ENCODE measurements around the gene CTSF. TPM values are rescaled to one million over a fixed set of nuclear protein-coding genes. Genes with fewer than 3 reads are reported as not detected.

The CTSF gene
- total RNA-seq, 2 donors from 2014 or later, result 6.3 to 6.8 TPM

DNA sequence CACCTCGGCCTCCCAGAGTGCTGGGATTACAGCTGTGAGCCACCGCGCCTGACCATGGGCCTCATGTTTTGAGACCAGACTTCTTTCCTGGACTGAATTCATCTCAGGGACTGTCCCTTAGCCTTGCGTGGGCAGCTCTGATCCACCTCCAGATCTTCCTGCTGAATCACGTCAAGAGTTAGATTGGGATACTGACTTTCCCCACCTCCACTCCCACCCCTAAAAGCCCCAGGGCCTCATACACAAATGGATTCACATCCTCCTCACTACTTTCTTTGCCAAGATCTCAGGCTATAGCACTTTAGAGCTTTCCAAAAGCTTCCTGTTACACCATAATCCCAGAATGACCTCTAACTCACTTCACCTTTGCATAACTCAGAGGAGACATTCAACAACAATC, 12.4 kb upstream of the CTSF start:
- no peak for DNase-seq
- H3K27ac Mint-ChIP-seq, result no peak overlapping the region

DNA sequence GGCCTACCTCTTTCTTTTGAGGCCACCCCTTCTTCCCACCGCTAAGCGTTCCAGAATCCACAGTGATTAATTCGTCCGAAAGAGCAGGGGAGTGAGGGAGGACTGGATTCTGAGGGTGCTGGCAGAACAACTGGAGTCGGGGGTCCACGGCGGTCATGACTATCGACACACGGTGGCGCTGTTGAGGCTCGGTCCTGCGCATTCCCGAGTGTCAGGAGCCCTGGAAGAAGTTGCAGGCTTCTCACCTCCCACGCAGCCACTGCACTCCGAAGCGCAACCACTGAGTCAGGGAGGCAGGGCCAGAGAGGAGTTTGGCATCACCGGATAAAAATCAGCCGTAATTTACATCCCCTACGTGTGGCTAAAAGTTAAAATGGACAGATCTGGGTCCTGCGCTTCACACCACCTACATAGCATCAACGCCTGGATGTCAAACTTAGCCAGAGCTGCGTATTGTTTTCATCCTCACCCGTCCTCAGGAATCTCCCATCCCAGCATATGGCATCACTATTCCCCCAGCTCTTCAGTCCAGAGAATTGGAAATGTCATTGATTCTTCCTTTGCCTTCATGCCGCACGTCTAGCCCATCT, 10.7 kb upstream of the CTSF start:
- no peak overlapping the region for H3K27ac Mint-ChIP-seq
- DNase-seq (peak; percentile 78 to 80), ATAC-seq (replicated peaks in 1 of 2) (peak; percentile 78 to 86)
- H3K4me1 Mint-ChIP-seq (ENCODE audit: low read depth), result peaks cover 27% of the 10 kb centered on the region
- peaks cover 5 to 7% of the 10 kb centered on the region in 2 donors for H3K9me3 Mint-ChIP-seq
- H3K27me3 Mint-ChIP-seq (ENCODE audit: low read depth), result peaks cover 35% of the 10 kb centered on the region
- peak overlapping the region; percentile 29 to 65 for H3K4me3 Mint-ChIP-seq
- peaks cover 3 to 4% of the 10 kb centered on the region in 2 donors for H3K36me3 Mint-ChIP-seq (ENCODE audit: insufficient read depth in 2 of 2)

More for the DNA sequence above, 12.4 kb upstream of the CTSF start:
- Mint-ChIP-seq H3K9me3 (peaks cover 5 to 7% of the 10 kb centered on the region in 2 donors), H3K4me1 (ENCODE audit: low read depth) (peaks cover 27% of the 10 kb centered on the region), H3K36me3 (ENCODE audit: insufficient read depth in 2 of 2) (peaks cover 3 to 4% of the 10 kb centered on the region in 2 donors), H3K27me3 (ENCODE audit: low read depth) (peaks cover 18% of the 10 kb centered on the region), H3K4me3 (no peak overlapping the region)
- ATAC-seq (replicated peaks in 1 of 2), result no peak

DNA sequence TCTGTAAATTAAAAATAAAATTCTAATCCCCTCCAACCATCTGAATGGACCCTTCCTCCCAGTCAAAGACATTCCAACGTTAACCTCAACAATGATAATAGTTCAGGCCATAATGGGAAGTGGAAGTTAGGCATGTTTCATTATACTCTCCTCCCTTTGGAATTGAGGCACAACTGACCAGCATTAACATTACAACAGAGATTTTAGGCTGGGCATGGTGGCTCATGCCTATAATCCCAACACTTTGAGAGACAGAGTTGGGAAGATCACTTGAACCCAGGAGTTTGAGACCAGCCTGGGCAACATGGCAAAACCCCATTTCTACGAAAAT, 2.4 kb upstream of the CTSF start:
- ATAC-seq (replicated peaks in 1 of 2) (no peak), DNase-seq (no peak)
- Mint-ChIP-seq H3K27me3 (ENCODE audit: low read depth) (peaks cover 25% of the 10 kb centered on the region), H3K9me3 (no peaks in the 10 kb centered on the region), H3K4me3 (no peak overlapping the region), H3K4me1 (ENCODE audit: low read depth) (peaks cover 5% of the 10 kb centered on the region), H3K27ac (no peak overlapping the region), H3K36me3 (ENCODE audit: insufficient read depth in 2 of 2) (peaks cover 0 to 1% of the 10 kb centered on the region in 2 donors)

DNA sequence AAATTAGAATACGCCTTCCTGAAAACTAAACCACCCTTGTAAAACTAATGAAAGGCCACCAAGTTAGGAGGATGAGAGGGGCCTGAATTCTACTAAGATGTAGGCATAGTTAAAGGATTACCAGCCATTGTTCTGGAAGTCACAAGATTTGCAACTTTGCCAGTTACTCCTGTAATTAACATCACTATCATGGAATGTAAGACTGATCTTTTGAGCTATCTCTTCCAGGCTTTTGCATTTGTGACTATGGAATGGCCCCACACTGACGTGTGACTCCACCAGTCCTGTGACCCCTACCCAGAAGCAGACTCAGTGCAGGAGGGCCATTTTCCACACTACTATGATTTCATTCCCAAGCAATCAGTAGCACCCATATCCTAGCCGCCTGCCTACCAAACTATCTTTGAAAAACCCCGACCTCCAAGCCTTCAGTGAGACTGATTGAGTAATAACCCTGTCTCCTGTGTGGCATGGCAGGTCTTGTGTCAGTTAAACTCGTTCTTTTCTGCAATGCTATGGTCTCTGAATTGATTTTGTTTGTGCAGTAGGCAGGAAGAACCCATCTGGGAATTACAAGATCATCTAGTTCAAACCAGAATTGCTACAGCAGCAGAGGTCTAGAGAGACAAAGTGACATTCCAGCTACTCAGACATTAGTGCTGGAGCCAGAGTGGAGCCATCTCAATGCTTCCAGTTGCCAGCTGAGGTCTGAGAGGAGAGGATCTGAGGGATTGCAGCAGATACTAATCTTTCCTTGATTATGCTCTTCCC, 1.9 kb upstream of the CTSF start:
- no peaks in the 10 kb centered on the region for H3K9me3 Mint-ChIP-seq
- ATAC-seq (replicated peaks in 1 of 2) (no peak), DNase-seq (no peak)
- no peak overlapping the region for H3K27ac Mint-ChIP-seq
- no peak overlapping the region for H3K4me3 Mint-ChIP-seq
- H3K4me1 Mint-ChIP-seq (ENCODE audit: low read depth), result peaks cover 5% of the 10 kb centered on the region
- peaks cover 20% of the 10 kb centered on the region for H3K27me3 Mint-ChIP-seq (ENCODE audit: low read depth)
- peaks cover 0 to 1% of the 10 kb centered on the region in 2 donors for H3K36me3 Mint-ChIP-seq (ENCODE audit: insufficient read depth in 2 of 2)

DNA sequence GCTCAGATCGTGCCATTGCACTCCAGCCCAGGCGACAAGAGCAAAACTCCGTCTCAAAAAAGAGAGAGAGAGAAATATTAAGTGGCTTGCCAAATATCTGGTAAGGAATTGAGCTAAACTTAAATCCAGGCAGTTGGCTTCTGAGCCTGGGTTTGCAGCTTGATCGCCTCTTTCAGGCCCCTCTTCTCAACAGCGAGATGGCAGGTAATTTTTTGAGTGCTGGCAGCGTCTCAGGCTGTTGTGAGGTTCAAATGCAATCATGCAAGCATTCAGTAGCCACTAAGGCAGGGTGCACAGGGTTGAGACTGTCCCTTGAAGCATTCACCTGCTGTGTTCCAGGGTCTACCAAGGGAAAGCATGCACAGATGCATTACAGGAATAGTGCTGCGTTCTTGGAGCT, 670 bp upstream of the CTSF start:
- Mint-ChIP-seq H3K4me3 (peak overlapping the region; percentile 79 to 83), H3K27ac (no peak overlapping the region), H3K27me3 (ENCODE audit: low read depth) (peaks cover 8% of the 10 kb centered on the region), H3K36me3 (ENCODE audit: insufficient read depth in 2 of 2) (peaks cover 0 to 1% of the 10 kb centered on the region in 2 donors), H3K9me3 (no peaks in the 10 kb centered on the region), H3K4me1 (ENCODE audit: low read depth) (peaks cover 5% of the 10 kb centered on the region)
- DNase-seq (no peak), ATAC-seq (replicated peaks in 1 of 2) (no peak)

DNA sequence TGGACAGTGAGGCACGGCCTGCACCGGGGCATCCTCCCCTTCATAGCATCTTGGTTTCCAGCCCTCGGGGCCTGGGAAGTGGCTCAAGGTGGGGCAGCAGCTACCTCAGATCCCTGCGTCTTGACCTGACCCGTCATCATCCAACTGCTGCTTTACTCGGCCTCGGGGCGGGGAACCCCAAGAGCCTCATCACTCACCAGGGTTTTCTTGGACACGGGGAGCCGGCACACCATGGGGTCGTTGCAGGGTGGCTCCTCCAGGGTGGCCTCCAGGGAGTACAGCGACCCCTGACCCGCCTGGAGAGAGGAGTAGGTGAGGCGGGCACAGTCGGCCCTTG, 651 bp downstream of the CTSF start:
- Mint-ChIP-seq H3K36me3 (ENCODE audit: insufficient read depth in 2 of 2) (peaks cover 0 to 1% of the 10 kb centered on the region in 2 donors), H3K27me3 (ENCODE audit: low read depth) (peaks cover 4% of the 10 kb centered on the region), H3K4me3 (peak overlapping the region; percentile 80), H3K4me1 (ENCODE audit: low read depth) (peaks cover 5% of the 10 kb centered on the region), H3K9me3 (no peaks in the 10 kb centered on the region), H3K27ac (no peak overlapping the region)
- no peak for DNase-seq
- no peak for ATAC-seq (replicated peaks in 1 of 2)

DNA sequence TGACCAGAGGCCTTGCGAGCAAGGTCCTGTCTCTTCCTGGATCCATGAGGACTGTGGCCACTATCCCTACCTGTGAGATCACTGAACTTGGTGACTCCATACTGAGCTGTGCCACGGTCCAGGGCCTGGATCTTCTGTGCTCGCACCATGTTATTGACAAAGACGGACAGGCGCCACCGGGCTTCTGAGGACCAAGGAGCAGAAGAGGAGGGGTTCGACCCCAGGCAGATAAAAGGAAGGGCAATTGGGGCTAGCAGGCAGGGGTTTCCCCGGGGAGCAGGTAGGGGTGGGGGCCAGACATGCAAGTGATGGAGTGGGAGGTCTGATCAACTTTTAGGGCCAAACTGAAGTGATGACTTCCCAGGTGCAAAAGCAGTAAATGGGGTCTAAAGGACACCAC, 2.2 kb downstream of the CTSF start:
- Mint-ChIP-seq H3K4me1 (ENCODE audit: low read depth) (peaks cover 5% of the 10 kb centered on the region), H3K27ac (no peak overlapping the region), H3K27me3 (ENCODE audit: low read depth) (peaks cover 4% of the 10 kb centered on the region), H3K36me3 (ENCODE audit: insufficient read depth in 2 of 2) (peaks cover 0 to 1% of the 10 kb centered on the region in 2 donors), H3K9me3 (no peaks in the 10 kb centered on the region), H3K4me3 (no peak overlapping the region)
- DNase-seq, result no peak
- no peak for ATAC-seq (replicated peaks in 1 of 2)

DNA sequence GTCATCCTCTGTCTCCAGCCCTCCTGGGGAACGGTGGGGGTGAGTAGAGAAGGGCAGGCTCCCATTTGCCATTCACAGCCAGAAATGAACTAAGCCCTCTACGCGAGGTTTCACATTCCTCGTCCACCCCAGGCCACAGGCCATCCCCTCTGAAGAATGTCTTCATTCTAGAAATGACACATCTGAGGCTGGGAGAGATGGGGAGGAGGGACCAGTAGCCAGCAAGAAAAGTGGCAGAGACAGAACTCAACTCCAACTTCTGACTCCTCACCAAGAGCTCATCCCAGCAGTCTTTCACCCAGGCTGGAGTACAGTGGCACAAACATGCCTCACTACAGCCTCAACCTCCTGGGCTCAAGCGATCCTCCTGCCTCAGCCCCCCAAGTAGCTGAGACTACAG, 3.4 kb downstream of the CTSF start:
- ATAC-seq (replicated peaks in 1 of 2), result no peak
- H3K27ac Mint-ChIP-seq, result no peak overlapping the region
- no peak overlapping the region for H3K4me3 Mint-ChIP-seq
- peaks cover 0 to 1% of the 10 kb centered on the region in 2 donors for H3K36me3 Mint-ChIP-seq (ENCODE audit: insufficient read depth in 2 of 2)
- peaks cover 5% of the 10 kb centered on the region for H3K4me1 Mint-ChIP-seq (ENCODE audit: low read depth)
- H3K9me3 Mint-ChIP-seq, result no peaks in the 10 kb centered on the region
- DNase-seq, result no peak
- H3K27me3 Mint-ChIP-seq (ENCODE audit: low read depth), result peaks cover 4% of the 10 kb centered on the region

DNA sequence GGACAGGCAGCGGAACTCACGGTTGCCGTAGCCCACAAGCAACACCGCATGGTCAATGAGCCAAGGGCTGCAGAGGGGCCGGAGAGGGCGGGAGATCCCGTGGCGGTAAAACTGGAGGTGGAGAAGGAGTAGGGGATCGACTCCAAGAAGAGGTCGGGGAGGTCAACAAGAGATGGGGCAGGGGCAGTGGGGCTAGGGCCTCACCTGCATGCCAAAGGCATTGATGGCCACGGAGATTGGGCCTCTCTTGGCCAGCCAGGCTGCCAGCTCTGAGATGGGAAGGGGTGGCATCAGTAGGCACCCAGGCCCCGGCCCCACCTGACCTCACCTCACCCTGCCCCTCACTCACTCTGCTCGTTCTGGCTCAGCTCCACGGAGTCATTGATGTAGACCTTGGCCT, 3.9 kb downstream of the CTSF start:
- no peak overlapping the region for H3K27ac Mint-ChIP-seq
- peaks cover 4% of the 10 kb centered on the region for H3K27me3 Mint-ChIP-seq (ENCODE audit: low read depth)
- peaks cover 5% of the 10 kb centered on the region for H3K4me1 Mint-ChIP-seq (ENCODE audit: low read depth)
- no peak for DNase-seq
- peaks cover 0 to 1% of the 10 kb centered on the region in 2 donors for H3K36me3 Mint-ChIP-seq (ENCODE audit: insufficient read depth in 2 of 2)
- no peaks in the 10 kb centered on the region for H3K9me3 Mint-ChIP-seq
- no peak for ATAC-seq (replicated peaks in 1 of 2)
- H3K4me3 Mint-ChIP-seq, result no peak overlapping the region

DNA sequence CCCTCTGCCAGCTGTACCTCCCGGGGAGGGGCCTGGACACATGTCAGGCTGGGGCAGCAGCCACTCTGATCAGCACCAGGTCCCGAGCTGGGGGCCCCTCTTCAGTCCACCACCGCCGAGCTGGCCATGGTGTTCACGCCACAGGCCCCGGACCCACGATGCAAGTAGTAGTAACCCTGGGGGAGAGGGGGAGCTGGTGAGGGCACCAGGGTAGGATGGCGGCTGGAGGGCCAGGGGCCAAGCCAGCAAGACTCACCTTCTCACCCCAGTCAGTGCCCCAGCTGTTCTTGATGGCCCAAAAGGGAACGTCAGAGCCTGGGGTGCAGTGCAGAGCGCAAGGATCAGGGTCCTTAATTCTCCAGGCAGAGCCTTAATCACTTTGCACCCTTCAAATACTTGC, 4.6 kb downstream of the CTSF start:
- Mint-ChIP-seq H3K36me3 (ENCODE audit: insufficient read depth in 2 of 2) (peaks cover 0 to 1% of the 10 kb centered on the region in 2 donors), H3K4me3 (no peak overlapping the region), H3K4me1 (ENCODE audit: low read depth) (peaks cover 8% of the 10 kb centered on the region), H3K27ac (no peak overlapping the region), H3K27me3 (ENCODE audit: low read depth) (peaks cover 5% of the 10 kb centered on the region), H3K9me3 (no peaks in the 10 kb centered on the region)
- no peak for DNase-seq
- ATAC-seq (replicated peaks in 1 of 2), result no peak

DNA sequence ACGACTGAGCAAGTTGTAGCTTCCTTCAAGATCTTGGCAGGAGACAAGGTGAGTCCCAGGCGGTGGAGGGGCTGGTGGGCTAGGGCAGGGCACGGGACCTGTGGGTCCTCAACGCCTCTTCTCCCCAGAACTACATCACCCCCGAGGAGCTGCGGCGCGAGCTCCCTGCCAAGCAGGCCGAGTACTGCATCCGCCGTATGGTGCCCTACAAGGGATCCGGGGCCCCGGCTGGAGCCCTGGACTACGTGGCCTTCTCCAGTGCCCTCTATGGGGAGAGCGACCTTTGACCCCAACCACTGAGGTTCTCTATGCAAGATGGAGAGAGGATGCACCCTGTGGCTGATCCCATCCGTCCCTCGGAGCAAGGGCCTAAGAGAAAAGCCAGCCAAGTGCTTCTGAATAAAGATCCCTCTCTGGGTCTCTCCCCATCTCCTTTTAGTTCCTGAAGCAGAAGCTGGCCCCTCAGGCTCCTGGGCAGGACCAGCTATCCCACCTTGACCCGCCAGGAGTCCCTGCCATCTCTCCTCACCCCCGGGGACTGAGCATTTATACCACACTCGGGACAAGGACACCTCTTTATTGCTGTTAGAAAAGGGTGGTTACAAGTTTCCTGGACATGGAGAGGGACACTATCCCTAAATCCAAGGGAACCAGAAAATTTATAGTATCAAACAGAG, 5.4 kb downstream of the CTSF start:
- H3K27me3 Mint-ChIP-seq (ENCODE audit: low read depth), result peaks cover 11% of the 10 kb centered on the region
- H3K9me3 Mint-ChIP-seq, result no peaks in the 10 kb centered on the region
- H3K36me3 Mint-ChIP-seq (ENCODE audit: insufficient read depth in 2 of 2), result peaks cover 0 to 1% of the 10 kb centered on the region in 2 donors
- H3K27ac Mint-ChIP-seq, result no peak overlapping the region
- no peak overlapping the region for H3K4me3 Mint-ChIP-seq
- DNase-seq (no peak), ATAC-seq (replicated peaks in 1 of 2) (no peak)
- peaks cover 6% of the 10 kb centered on the region for H3K4me1 Mint-ChIP-seq (ENCODE audit: low read depth)

DNA sequence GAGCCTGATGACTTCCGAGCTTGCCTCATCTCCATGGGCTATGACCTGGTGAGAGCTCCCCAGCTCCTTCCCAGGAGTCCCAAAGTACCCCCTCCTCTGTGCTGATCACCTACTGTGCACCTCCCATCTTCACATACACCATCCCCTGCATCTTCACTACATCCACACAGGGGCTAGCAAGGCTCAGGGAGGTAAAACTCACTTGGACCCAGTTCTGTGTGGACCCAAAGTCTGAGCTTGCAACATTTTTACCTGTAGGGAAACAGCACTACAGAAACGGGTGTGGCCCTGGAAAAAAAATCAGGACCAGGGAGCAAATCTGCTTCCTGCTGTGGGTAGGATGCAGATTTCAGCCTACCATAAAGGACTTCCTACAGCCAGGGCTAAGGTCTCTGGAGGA, 6.1 kb downstream of the CTSF start:
- peaks cover 16% of the 10 kb centered on the region for H3K27me3 Mint-ChIP-seq (ENCODE audit: low read depth)
- H3K36me3 Mint-ChIP-seq (ENCODE audit: insufficient read depth in 2 of 2), result peaks cover 0 to 1% of the 10 kb centered on the region in 2 donors
- no peak overlapping the region for H3K27ac Mint-ChIP-seq
- no peaks in the 10 kb centered on the region for H3K9me3 Mint-ChIP-seq
- no peak overlapping the region for H3K4me3 Mint-ChIP-seq
- H3K4me1 Mint-ChIP-seq (ENCODE audit: low read depth), result peaks cover 6% of the 10 kb centered on the region
- DNase-seq (no peak), ATAC-seq (replicated peaks in 1 of 2) (no peak)

DNA sequence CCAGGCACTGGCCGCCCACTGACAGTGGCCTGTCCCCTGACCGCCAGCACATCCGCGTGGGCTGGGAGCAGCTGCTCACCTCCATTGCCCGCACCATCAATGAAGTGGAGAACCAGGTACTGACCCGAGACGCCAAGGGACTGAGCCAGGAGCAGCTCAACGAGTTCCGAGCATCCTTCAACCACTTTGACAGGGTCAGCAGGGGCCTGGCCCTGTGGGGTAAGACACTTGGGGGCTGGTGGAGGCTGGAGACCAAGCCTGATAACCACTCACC, 6.5 kb downstream of the CTSF start:
- no peaks in the 10 kb centered on the region for H3K9me3 Mint-ChIP-seq
- DNase-seq (no peak), ATAC-seq (replicated peaks in 1 of 2) (no peak)
- no peak overlapping the region for H3K27ac Mint-ChIP-seq
- H3K4me1 Mint-ChIP-seq (ENCODE audit: low read depth), result peaks cover 6% of the 10 kb centered on the region
- H3K36me3 Mint-ChIP-seq (ENCODE audit: insufficient read depth in 2 of 2), result peaks cover 0 to 1% of the 10 kb centered on the region in 2 donors
- peaks cover 17% of the 10 kb centered on the region for H3K27me3 Mint-ChIP-seq (ENCODE audit: low read depth)
- H3K4me3 Mint-ChIP-seq, result no peak overlapping the region

Measured in activated T-cell treated with anti-CD3 and anti-CD28 coated beads, Interleukin-2, amount 50 U/mL, for 72 hours (primary cell).